SU-DHL-6 (cell line): ENCODE data around the gene SLC7A8.

ENCODE experiments used
- H2AFZ ChIP-seq: fragments of 200-600 bp; sonication (generic); 2 replicates; pipeline ENCODE4 v1.6.1; 2014; ENCODE audit warnings: low read depth, mild to moderate bottlenecking, moderate library complexity, mixed read lengths, antibody characterized with exemption, low read length; ENCODE audit not compliant: severe bottlenecking
- H3F3A ChIP-seq: fragments of 200-600 bp; shearing (Covaris generic); 2 replicates; pipeline ENCODE4 v1.6.0; 2016; ENCODE audit warnings: antibody characterized with exemption, mild to moderate bottlenecking; ENCODE audit not compliant: insufficient read depth
- H3K27ac ChIP-seq: fragments of 200-600 bp; sonication (generic); 2 replicates; pipeline ENCODE4 v1.5.1; 2016; ENCODE audit warnings: low read depth, mild to moderate bottlenecking, low read length, moderate library complexity, mixed read lengths
- H3K27me3 ChIP-seq: fragments of 200-600 bp; sonication (generic), shearing (Covaris generic); 2 replicates; pipeline ENCODE4 v1.6.0; 2014; ENCODE audit warnings: mild to moderate bottlenecking, low read length
- H3K36me3 ChIP-seq: fragments of 200-600 bp; sonication (generic); 2 replicates; pipeline ENCODE4 v1.6.1; 2014; ENCODE audit warnings: mild to moderate bottlenecking, low read length, mixed read lengths
- H3K4me2 ChIP-seq: fragments of 300-600, 200-600 bp; shearing (Covaris generic), sonication (generic); 2 replicates; pipeline ENCODE4 v1.6.0; 2014; ENCODE audit warnings: low read length, low read depth, mild to moderate bottlenecking; ENCODE audit not compliant: poor library complexity, severe bottlenecking
- H3K4me3 ChIP-seq: fragments of 200-600 bp; sonication (generic); 2 replicates; pipeline ENCODE4 v1.5.1; 2014; ENCODE audit warnings: antibody characterized with exemption, low read length, mild to moderate bottlenecking, mixed read lengths; ENCODE audit not compliant: insufficient read depth, poor library complexity, severe bottlenecking
- H3K79me2 ChIP-seq: fragments of 200-600 bp; sonication (generic); 2 replicates; pipeline ENCODE4 v1.6.1; 2014; ENCODE audit warnings: mild to moderate bottlenecking, low read length, moderate library complexity; ENCODE audit not compliant: insufficient read depth
- H3K9ac ChIP-seq: fragments of 200-600 bp; sonication (generic); 2 replicates; pipeline ENCODE4 v1.7.0; 2014; ENCODE audit warnings: mild to moderate bottlenecking, low read length
- H3K9me2 ChIP-seq: fragments of 200-600 bp; sonication (generic); replicated peaks from 2 replicates; pipeline ENCODE4 v1.6.1; 2014; ENCODE audit warnings: low read length; ENCODE audit not compliant: insufficient read depth
- H3K9me3 ChIP-seq: fragments of 200-600 bp; sonication (generic); 2 replicates; pipeline ENCODE4 v1.6.1; 2014; ENCODE audit warnings: low read length, mixed read lengths; ENCODE audit not compliant: insufficient read depth
- H4K20me1 ChIP-seq: fragments of 200-600 bp; sonication (generic); 2 replicates; pipeline ENCODE4 v1.6.1; 2014; ENCODE audit warnings: low read depth, mild to moderate bottlenecking, antibody characterized with exemption, low read length, moderate library complexity, mixed read lengths
- EZH2phosphoT487 ChIP-seq: fragments of 200-600 bp; sonication (generic), shearing (Covaris generic); conservative IDR thresholded peaks from 2 replicates; pipeline ENCODE4 v1.6.1; 2018; ENCODE audit warnings: mild to moderate bottlenecking, antibody characterized with exemption, low read length, moderate library complexity, mixed read lengths
- TF ChIP-seq, protein P1 (sequence below): fragments of 200-600 bp; sonication (generic); IDR thresholded peaks from one replicate; pipeline ENCODE4 v1.5.1; 2017; ENCODE audit warnings: antibody characterized with exemption, mild to moderate bottlenecking, low read length, moderate library complexity; ENCODE audit not compliant: insufficient read depth, poor library complexity, severe bottlenecking

Gene SLC7A8

DNA sequence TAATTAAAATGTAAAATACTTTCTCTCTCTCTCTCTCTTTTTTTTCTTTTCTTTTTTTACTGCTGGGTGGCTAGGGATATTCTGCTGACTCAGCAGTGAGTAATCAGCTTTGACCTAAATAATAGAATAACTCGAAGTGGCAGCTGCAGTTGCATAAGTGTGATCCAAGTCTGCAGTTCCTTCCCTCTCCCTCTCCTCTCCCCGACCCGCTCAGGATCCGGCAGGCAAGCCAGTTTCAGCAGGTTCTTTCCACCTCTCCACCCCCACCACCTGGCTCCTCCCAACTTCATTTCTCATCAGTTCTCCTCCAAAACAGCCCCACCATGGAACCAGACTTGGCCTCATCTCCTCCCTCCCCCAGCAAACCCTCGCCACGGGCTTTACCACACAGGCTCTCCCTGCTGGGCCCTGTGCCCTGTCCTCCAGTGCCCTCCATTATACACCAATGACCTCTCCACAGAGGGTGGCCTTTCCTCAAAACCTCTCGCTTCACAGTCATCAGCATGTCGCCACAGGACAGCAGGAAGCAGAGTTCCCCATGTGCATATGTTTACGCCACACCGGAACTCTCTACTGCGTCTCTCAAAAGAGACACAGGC lies 22.4 kb downstream of the SLC7A8 start:
- no peak for TF ChIP-seq EZH2phosphoT487
- TF ChIP-seq, protein P1, sequence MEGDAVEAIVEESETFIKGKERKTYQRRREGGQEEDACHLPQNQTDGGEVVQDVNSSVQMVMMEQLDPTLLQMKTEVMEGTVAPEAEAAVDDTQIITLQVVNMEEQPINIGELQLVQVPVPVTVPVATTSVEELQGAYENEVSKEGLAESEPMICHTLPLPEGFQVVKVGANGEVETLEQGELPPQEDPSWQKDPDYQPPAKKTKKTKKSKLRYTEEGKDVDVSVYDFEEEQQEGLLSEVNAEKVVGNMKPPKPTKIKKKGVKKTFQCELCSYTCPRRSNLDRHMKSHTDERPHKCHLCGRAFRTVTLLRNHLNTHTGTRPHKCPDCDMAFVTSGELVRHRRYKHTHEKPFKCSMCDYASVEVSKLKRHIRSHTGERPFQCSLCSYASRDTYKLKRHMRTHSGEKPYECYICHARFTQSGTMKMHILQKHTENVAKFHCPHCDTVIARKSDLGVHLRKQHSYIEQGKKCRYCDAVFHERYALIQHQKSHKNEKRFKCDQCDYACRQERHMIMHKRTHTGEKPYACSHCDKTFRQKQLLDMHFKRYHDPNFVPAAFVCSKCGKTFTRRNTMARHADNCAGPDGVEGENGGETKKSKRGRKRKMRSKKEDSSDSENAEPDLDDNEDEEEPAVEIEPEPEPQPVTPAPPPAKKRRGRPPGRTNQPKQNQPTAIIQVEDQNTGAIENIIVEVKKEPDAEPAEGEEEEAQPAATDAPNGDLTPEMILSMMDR, result no peak
- Histone ChIP-seq H3K9ac (no peak overlapping the region), H4K20me1 (no peaks in the 10 kb centered on the region), H3K4me3 (no peak overlapping the region), H3K79me2 (no peaks in the 10 kb centered on the region), H3K9me2 (no peaks in the 10 kb centered on the region), H2AFZ (no peak overlapping the region), H3K27ac (no peak overlapping the region), H3F3A (no peaks in the 10 kb centered on the region), H3K9me3 (no peaks in the 10 kb centered on the region), H3K36me3 (no peaks in the 10 kb centered on the region), H3K4me2 (no peak overlapping the region), H3K27me3 (no peaks in the 10 kb centered on the region)

DNA sequence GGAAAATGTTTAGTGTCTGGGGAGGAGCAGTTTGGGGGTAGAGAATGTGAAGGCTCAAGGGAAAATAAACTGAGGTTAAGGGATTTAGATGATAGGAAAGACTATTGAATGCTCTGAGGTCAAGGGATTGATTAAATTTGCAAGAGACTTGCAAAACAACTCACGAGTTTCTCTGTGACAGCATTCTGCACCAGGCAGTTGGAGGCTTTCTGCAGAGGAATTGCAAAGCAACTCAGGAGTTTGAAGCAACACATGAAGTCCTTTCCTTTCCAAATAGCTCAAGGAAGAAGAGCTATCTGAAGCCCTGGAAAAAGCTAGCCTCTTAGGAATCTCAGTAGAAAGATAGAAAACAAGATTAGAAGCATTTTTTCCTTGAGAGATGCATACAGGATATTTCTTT lies 23.9 kb downstream of the SLC7A8 start:
- H2AFZ ChIP-seq, result no peak overlapping the region
- H3K27ac ChIP-seq, result no peak overlapping the region
- no peaks in the 10 kb centered on the region for H3K79me2 ChIP-seq
- H3K4me3 ChIP-seq, result no peak overlapping the region
- H3K9me3 ChIP-seq, result no peaks in the 10 kb centered on the region
- H3K9me2 ChIP-seq, result no peaks in the 10 kb centered on the region
- no peaks in the 10 kb centered on the region for H4K20me1 ChIP-seq
- TF ChIP-seq EZH2phosphoT487, result no peak
- TF ChIP-seq, protein P1, result no peak
- no peak overlapping the region for H3K4me2 ChIP-seq
- H3K36me3 ChIP-seq, result no peaks in the 10 kb centered on the region
- no peaks in the 10 kb centered on the region for H3K27me3 ChIP-seq
- H3F3A ChIP-seq, result no peaks in the 10 kb centered on the region
- H3K9ac ChIP-seq, result no peak overlapping the region

DNA sequence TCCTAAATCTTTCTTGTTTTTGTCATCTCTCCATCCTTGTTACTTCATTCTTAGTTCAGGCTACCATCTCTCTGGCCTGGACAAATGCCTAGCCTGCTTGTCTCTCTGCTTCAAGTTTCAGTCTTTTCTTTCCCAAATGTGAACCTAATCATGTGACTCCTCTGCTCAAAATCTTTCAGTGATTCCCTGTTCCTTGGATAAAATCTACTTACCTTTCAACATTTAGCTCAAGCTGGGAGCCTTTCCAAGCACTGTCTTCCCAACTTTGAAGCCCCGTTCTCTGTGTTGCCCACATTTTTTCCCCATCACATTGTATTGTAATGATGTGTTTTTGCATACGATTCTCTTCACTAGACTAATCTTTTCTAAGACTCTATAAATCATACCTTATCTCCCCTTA lies 24.7 kb downstream of the SLC7A8 start:
- H3K9me3 ChIP-seq, result no peaks in the 10 kb centered on the region
- H3F3A ChIP-seq, result no peaks in the 10 kb centered on the region
- H3K27me3 ChIP-seq, result no peaks in the 10 kb centered on the region
- H2AFZ ChIP-seq, result no peak overlapping the region
- H3K4me2 ChIP-seq, result no peak overlapping the region
- no peaks in the 10 kb centered on the region for H3K36me3 ChIP-seq
- no peak overlapping the region for H3K27ac ChIP-seq
- H4K20me1 ChIP-seq, result no peaks in the 10 kb centered on the region
- H3K79me2 ChIP-seq, result no peaks in the 10 kb centered on the region
- H3K9ac ChIP-seq, result no peak overlapping the region
- TF ChIP-seq, protein P1, result no peak
- no peak overlapping the region for H3K4me3 ChIP-seq
- H3K9me2 ChIP-seq, result no peaks in the 10 kb centered on the region
